Activated CD4-positive, alpha-beta T cell treated with anti-CD3 and anti-CD28 coated beads for 48 hours (primary cell): ENCODE results near the gene ADAMTS6.
"Not testable (repeated sequence)": the region's sequence is repeated elsewhere in the genome, so short reads cannot be mapped to it uniquely, and the experiment has no call there.

Experiments
- DNase-seq: peaks from one replicate; pipeline ENCODE4 v3.0.0-alpha.2; 2020

The ADAMTS6 gene

GRCh38 chr5:65364907-65365306 lies 116.8 kb downstream of the ADAMTS6 start:
- DNase-seq, result no peak

GRCh38 chr5:65363499-65363898 lies 118.2 kb downstream of the ADAMTS6 start:
- DNase-seq, result no peak

- no peak for DNase-seq
These were observed 121.7 kb downstream of the ADAMTS6 start for GRCh38 chr5:65359981-65360380.

- no peak for DNase-seq
These were observed 122.2 kb downstream of the ADAMTS6 start for GRCh38 chr5:65359569-65359968.

- DNase-seq, result no peak
These were observed 125.4 kb downstream of the ADAMTS6 start for GRCh38 chr5:65356274-65356673.

- DNase-seq, result no peak
These were observed 126.4 kb downstream of the ADAMTS6 start for GRCh38 chr5:65355301-65355700.

GRCh38 chr5:65341835-65342234 lies 139.9 kb downstream of the ADAMTS6 start:
- no peak for DNase-seq

- DNase-seq, result no peak
These were observed 143.0 kb downstream of the ADAMTS6 start for GRCh38 chr5:65338606-65339151.

- DNase-seq, result no peak
These were observed 147.6 kb downstream of the ADAMTS6 start for GRCh38 chr5:65334077-65334476.

- no peak for DNase-seq
These were observed 149.1 kb downstream of the ADAMTS6 start for GRCh38 chr5:65332591-65332990.

- DNase-seq, result no peak
These were observed 152.5 kb downstream of the ADAMTS6 start for GRCh38 chr5:65329266-65329665.

- DNase-seq, result no peak
These were observed 154.1 kb downstream of the ADAMTS6 start for GRCh38 chr5:65327582-65327981.

GRCh38 chr5:65326922-65327321 lies 154.8 kb downstream of the ADAMTS6 start:
- no peak for DNase-seq

GRCh38 chr5:65324226-65324625 lies 157.5 kb downstream of the ADAMTS6 start:
- DNase-seq, result no peak

- not testable (repeated sequence) for DNase-seq
These were observed 161.0 kb downstream of the ADAMTS6 start for GRCh38 chr5:65320704-65321103.

- DNase-seq, result no peak
These were observed 161.5 kb downstream of the ADAMTS6 start for GRCh38 chr5:65320250-65320649.

GRCh38 chr5:65307931-65308330 lies 173.8 kb downstream of the ADAMTS6 start:
- no peak for DNase-seq

- DNase-seq, result no peak
These were observed 174.6 kb downstream of the ADAMTS6 start for GRCh38 chr5:65307088-65307487.

GRCh38 chr5:65305913-65306312 lies 175.8 kb downstream of the ADAMTS6 start:
- no peak for DNase-seq

- no peak for DNase-seq
These were observed 181.9 kb downstream of the ADAMTS6 start for GRCh38 chr5:65299861-65300260.

GRCh38 chr5:65296067-65296466 lies 185.7 kb downstream of the ADAMTS6 start:
- no peak for DNase-seq

GRCh38 chr5:65292196-65292595 lies 189.5 kb downstream of the ADAMTS6 start:
- no peak for DNase-seq

- DNase-seq, result no peak
These were observed 191.0 kb downstream of the ADAMTS6 start for GRCh38 chr5:65290677-65291076.

GRCh38 chr5:65288657-65289056 lies 193.1 kb downstream of the ADAMTS6 start:
- no peak for DNase-seq

GRCh38 chr5:65279603-65280002 lies 202.1 kb downstream of the ADAMTS6 start:
- DNase-seq, result no peak
